Neutrophil (primary cell): ENCODE measurements around the gene DMD.
"Not testable (repeated sequence)": the region's sequence is repeated elsewhere in the genome, so short reads cannot be mapped to it uniquely, and the experiment has no call there.

ENCODE experiments used
- H3K27ac ChIP-seq: fragments of 200-600 bp; sonication (generic); 2 replicates; pipeline ENCODE4 v1.5.1; 2016; ENCODE audit warnings: mild to moderate bottlenecking, moderate library complexity
- H3K27me3 ChIP-seq: fragments of 200-600 bp; sonication (generic); 2 replicates; pipeline ENCODE4 v1.6.0; 2016; ENCODE audit warnings: mild to moderate bottlenecking
- H3K36me3 ChIP-seq: fragments of 200-600 bp; sonication (generic); 2 replicates; pipeline ENCODE4 v1.5.1; 2017
- H3K4me1 ChIP-seq, 2 experiments: fragments of 200-600 bp in 1 of 2; sonication (generic) in 1 of 2; 1 replicate in 1 of 2; 2 replicates in 1 of 2; pipeline versions ENCODE4 v1.5.1 to v1.6.1; 2013 to 2016; ENCODE audit warnings: low read depth in 1 of 2, low read length in 1 of 2, mild to moderate bottlenecking in 1 of 2, moderate library complexity in 1 of 2; ENCODE audit not compliant: control insufficient read depth in 1 of 2, insufficient read depth in 1 of 2
- H3K4me3 ChIP-seq, 2 experiments: fragments of 200-600 bp in 1 of 2; sonication (generic) in 1 of 2; 1 replicate in 1 of 2; 2 replicates in 1 of 2; pipeline ENCODE4 v1.5.1; 2013 to 2016; ENCODE audit warnings: low read depth in 1 of 2, low read length in 1 of 2, mild to moderate bottlenecking in 1 of 2, moderate library complexity in 1 of 2
- H3K9me3 ChIP-seq: fragments of 200-600 bp; sonication (generic); 2 replicates; pipeline ENCODE4 v1.5.1; 2016
- CTCF ChIP-seq: fragments of 200-600 bp; sonication (generic); IDR thresholded peaks from 2 replicates; pipeline ENCODE4 v1.5.1; 2016; ENCODE audit warnings: antibody characterized with exemption

The DMD gene

GRCh38 chrX:31934842-31935370, 1276.4 kb downstream of the DMD start:
- no peak overlapping the region for H3K27ac ChIP-seq
- H3K4me1 ChIP-seq: no peaks in the 10 kb centered on the region
- H3K36me3 ChIP-seq: no peaks in the 10 kb centered on the region
- H3K9me3 ChIP-seq: no peaks in the 10 kb centered on the region
- no peak for TF ChIP-seq CTCF
- H3K27me3 ChIP-seq: no peaks in the 10 kb centered on the region
- no peak overlapping the region for H3K4me3 ChIP-seq

GRCh38 chrX:31934015-31934414, 1277.3 kb downstream of the DMD start:
- Histone ChIP-seq H3K9me3 (no peaks in the 10 kb centered on the region), H3K27ac (no peak overlapping the region)

GRCh38 chrX:31932769-31933168, 1278.6 kb downstream of the DMD start:
- Histone ChIP-seq H3K27ac (no peak overlapping the region), H3K4me1 (no peaks in the 10 kb centered on the region), H3K9me3 (no peaks in the 10 kb centered on the region), H3K36me3 (no peaks in the 10 kb centered on the region), H3K4me3 (no peak overlapping the region), H3K27me3 (no peaks in the 10 kb centered on the region)
- TF ChIP-seq CTCF: no peak

More at GRCh38 chrX:31934015-31934414, 1277.3 kb downstream of the DMD start:
- TF ChIP-seq CTCF: no peak
- H3K27me3 ChIP-seq: no peaks in the 10 kb centered on the region
- no peaks in the 10 kb centered on the region for H3K4me1 ChIP-seq
- no peaks in the 10 kb centered on the region for H3K36me3 ChIP-seq
- no peak overlapping the region for H3K4me3 ChIP-seq

GRCh38 chrX:31932320-31932719, 1279.0 kb downstream of the DMD start:
- H3K4me1 ChIP-seq, H3K27me3 ChIP-seq, H3K4me3 ChIP-seq, H3K27ac ChIP-seq, H3K36me3 ChIP-seq, H3K9me3 ChIP-seq: not testable (repeated sequence)

GRCh38 chrX:31931225-31931624, 1280.1 kb downstream of the DMD start:
- Histone ChIP-seq H3K27ac (no peak overlapping the region), H3K9me3 (no peaks in the 10 kb centered on the region), H3K36me3 (no peaks in the 10 kb centered on the region), H3K4me3 (no peak overlapping the region), H3K27me3 (no peaks in the 10 kb centered on the region), H3K4me1 (no peaks in the 10 kb centered on the region)
- TF ChIP-seq CTCF: no peak

- Histone ChIP-seq H3K4me1 (no peaks in the 10 kb centered on the region), H3K27ac (no peak overlapping the region), H3K27me3 (no peaks in the 10 kb centered on the region), H3K36me3 (no peaks in the 10 kb centered on the region), H3K9me3 (no peaks in the 10 kb centered on the region), H3K4me3 (no peak overlapping the region)
- TF ChIP-seq CTCF: no peak
These were observed 1282.0 kb downstream of the DMD start for GRCh38 chrX:31929366-31929765.
